ENCODE data around the gene FGD6. TPM values are rescaled to one million over a fixed set of nuclear protein-coding genes. Genes with fewer than 3 reads are reported as not detected.
"Not testable (repeated sequence)": the region's sequence is repeated elsewhere in the genome, so short reads cannot be mapped to it uniquely, and the experiment has no call there.

FGD6 gene
- total RNA-seq, 6 experiments from 2014 or later = 3.5 to 7.8 (median 5.1) TPM

DNA sequence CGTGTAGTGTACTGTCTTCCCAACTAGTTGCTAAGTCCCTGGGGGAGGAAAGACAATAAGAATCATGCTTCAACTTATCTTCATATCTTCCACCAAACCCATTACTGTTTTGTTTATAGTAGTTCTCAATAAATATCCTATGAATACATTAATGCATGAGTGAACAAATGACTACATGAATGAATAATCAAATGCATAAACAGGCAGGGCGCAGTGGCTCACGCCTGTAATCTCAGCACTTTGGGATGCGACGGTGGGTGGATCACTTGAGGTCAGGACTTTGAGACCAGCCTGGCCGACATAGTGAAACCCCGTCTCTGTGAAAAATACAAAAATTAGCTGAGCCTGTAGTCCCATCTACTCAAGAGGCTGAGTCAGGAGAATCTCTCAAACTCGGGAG is 111.7 kb downstream of the FGD6 start:
- intact Hi-C loops (cut with DNase I) = no loop called here
- no peaks in the 10 kb centered on the region for H3K9me3 ChIP-seq
- H3K27me3 ChIP-seq = no peaks in the 10 kb centered on the region
- peaks cover 0 to 8% (median 0%) of the 10 kb centered on the region in 4 donors for H3K36me3 ChIP-seq
- H3K4me3 ChIP-seq = no peak overlapping the region
- no peak for DNase-seq
- WGBS (ENCODE audit: insufficient coverage, low coverage, low lambda C conversion rate, missing lambda C conversion rate) = 92% methylated on average over 7 of the region's 8 CpGs
- ATAC-seq = no peak
- no peaks in the 10 kb centered on the region for H3K4me1 ChIP-seq
- TF ChIP-seq POLR2A (IDR thresholded peaks at IDR 0.05) = no peak
- TF ChIP-seq, protein P1, sequence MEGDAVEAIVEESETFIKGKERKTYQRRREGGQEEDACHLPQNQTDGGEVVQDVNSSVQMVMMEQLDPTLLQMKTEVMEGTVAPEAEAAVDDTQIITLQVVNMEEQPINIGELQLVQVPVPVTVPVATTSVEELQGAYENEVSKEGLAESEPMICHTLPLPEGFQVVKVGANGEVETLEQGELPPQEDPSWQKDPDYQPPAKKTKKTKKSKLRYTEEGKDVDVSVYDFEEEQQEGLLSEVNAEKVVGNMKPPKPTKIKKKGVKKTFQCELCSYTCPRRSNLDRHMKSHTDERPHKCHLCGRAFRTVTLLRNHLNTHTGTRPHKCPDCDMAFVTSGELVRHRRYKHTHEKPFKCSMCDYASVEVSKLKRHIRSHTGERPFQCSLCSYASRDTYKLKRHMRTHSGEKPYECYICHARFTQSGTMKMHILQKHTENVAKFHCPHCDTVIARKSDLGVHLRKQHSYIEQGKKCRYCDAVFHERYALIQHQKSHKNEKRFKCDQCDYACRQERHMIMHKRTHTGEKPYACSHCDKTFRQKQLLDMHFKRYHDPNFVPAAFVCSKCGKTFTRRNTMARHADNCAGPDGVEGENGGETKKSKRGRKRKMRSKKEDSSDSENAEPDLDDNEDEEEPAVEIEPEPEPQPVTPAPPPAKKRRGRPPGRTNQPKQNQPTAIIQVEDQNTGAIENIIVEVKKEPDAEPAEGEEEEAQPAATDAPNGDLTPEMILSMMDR (IDR thresholded peaks at IDR 0.05) = no peak
- H3K27ac ChIP-seq = no peak overlapping the region

DNA sequence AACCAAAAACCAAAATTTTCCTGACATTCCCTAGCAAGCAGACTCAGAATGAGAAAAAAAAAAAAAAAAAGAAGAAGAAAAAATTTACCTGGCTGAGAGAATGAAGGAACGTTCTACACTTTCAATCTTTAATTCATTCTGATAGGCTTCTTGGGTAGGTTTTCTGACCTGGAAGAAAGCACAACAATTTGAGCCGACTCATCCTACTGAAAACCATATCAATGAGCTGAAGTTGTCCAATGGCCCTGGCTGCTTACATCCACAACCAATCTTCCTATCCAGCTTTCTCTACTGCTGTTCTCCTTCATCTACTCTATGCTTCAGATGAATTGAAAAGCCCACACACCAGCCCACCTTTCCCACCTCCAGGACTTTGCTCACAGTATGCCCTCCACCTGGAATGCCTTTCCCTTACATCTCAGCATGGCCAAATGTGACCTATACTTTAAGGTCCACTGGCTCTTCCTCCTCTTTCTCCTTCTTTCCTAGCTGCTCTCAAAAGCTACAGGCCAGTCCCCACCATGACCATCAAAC is 112.3 kb downstream of the FGD6 start:
- H3K36me3 ChIP-seq = peaks cover 0 to 8% (median 0%) of the 10 kb centered on the region in 4 donors
- no peak overlapping the region for H3K27ac ChIP-seq
- no peaks in the 10 kb centered on the region for H3K9me3 ChIP-seq
- no peak for TF ChIP-seq POLR2A (IDR thresholded peaks at IDR 0.05)
- TF ChIP-seq, protein P1 (IDR thresholded peaks at IDR 0.05) = no peak
- no peaks in the 10 kb centered on the region for H3K27me3 ChIP-seq
- no peak overlapping the region for H3K4me3 ChIP-seq
- H3K4me1 ChIP-seq = no peaks in the 10 kb centered on the region
- no peak for ATAC-seq
- 79% methylated on average over 2 of the region's 2 CpGs for WGBS (ENCODE audit: insufficient coverage, low coverage, low lambda C conversion rate, missing lambda C conversion rate)
- intact Hi-C loops (cut with DNase I) = no loop called here
- no peak for DNase-seq

DNA sequence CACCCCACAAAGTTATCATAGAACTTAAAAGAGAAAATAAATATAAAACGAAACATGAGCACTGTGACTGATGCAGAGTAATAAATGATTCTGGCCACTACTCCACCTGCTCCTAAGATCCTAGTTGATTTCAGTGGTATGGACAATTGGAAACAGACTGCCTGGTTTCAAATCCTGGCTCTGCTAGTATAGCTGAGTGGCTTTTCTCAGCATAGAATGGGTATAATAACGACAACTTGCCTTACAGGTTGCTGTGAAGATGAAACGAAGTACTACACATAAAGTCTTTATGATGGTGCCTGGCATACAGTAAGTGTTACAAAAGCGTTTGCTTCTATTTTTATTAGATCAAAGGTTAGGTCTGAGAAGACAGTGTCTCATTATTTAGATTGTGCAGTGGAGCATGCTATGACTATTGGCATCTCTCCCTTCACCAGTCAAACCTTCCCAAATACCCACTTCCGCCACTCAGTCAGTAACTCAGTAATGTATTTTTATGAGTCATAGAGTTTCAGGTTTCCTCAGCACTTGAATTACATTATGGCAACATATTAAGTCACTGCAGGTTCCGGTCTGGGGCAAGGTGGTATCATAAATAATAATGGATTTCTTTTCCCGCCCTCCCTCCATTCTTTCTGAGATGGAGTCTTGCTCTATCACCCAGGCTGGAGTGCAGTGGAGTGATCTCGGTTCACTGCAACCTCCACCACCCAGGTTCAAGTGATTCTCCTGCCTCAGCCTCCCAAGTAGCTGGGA is 114.2 kb downstream of the FGD6 start:
- H3K4me1 ChIP-seq = no peaks in the 10 kb centered on the region
- no peak for DNase-seq
- no peak overlapping the region for H3K27ac ChIP-seq
- H3K27me3 ChIP-seq = no peaks in the 10 kb centered on the region
- peaks cover 0 to 8% (median 0%) of the 10 kb centered on the region in 4 donors for H3K36me3 ChIP-seq
- TF ChIP-seq, protein P1 (IDR thresholded peaks at IDR 0.05) = no peak
- no peak for TF ChIP-seq POLR2A (IDR thresholded peaks at IDR 0.05)
- 71% methylated on average over 8 of the region's 8 CpGs for WGBS (ENCODE audit: insufficient coverage, low coverage, low lambda C conversion rate, missing lambda C conversion rate)
- no peaks in the 10 kb centered on the region for H3K9me3 ChIP-seq
- ATAC-seq = no peak
- no peak overlapping the region for H3K4me3 ChIP-seq
- intact Hi-C loops (cut with DNase I) = no loop called here

DNA sequence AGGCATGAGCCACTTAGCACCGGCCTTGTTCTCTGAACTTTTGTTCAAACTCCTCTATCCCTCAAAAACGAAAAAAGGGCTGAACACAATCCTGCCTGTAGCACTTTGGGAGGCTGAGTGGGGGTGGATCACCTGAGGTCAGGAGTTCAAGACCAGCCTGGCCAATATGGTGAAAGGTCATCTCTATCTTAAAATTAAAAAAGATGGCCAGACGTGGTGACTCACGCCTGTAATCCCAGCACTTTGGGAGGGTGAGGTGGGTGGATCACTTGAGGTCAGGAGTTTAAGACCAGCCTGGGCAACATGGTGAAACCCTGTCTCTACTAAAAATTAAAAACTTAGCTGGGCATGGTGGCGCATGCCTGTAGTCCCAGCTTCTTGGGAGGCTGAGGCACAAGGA is 115.3 kb downstream of the FGD6 start:
- H3K36me3 ChIP-seq; H3K9me3 ChIP-seq; H3K4me1 ChIP-seq; H3K4me3 ChIP-seq; DNase-seq; H3K27ac ChIP-seq; intact Hi-C loops (cut with DNase I); ATAC-seq; H3K27me3 ChIP-seq: not testable (repeated sequence)
- 82% methylated on average over 5 of the region's 5 CpGs for WGBS (ENCODE audit: insufficient coverage, low coverage, low lambda C conversion rate, missing lambda C conversion rate)

Measured in right lobe of liver (tissue), 6 donors.